CD4-positive, alpha-beta memory T cell (primary cell): ENCODE measurements around the gene UCHL3. TPM values are rescaled to one million over a fixed set of nuclear protein-coding genes. Genes with fewer than 3 reads are reported as not detected.

Experiments
- CTCF ChIA-PET: fragments of 350-600 bp; sonication (Branson Sonifier 250); formaldehyde crosslinking; loops from one replicate; lab custom pipeline; 2021; ENCODE audit warnings: inconsistent platforms; ENCODE audit not compliant: partially characterized antibody; lab: Charles Lee
- POLR2A ChIA-PET: fragments of 350-600 bp; sonication (Branson Sonifier 250); formaldehyde crosslinking; loops from one replicate; lab custom pipeline; 2021; ENCODE audit not compliant: partially characterized antibody; lab: Charles Lee
- DNase-seq, 5 donors: peaks; one replicate each; pipeline versions ENCODE4 v3.0.0 to v3.0.0-alpha.2; 2020 to 2022; ENCODE audit warnings: mixed read lengths in 1 of 5
- H3K27ac ChIP-seq: one replicate; pipeline ENCODE4 v1.7.0; 2013; ENCODE audit warnings: low read depth, low read length
- H3K27me3 ChIP-seq: 2 replicates; pipeline ENCODE4 v1.7.0; 2013; ENCODE audit warnings: mild to moderate bottlenecking, low read length, moderate library complexity; ENCODE audit not compliant: insufficient read depth
- H3K36me3 ChIP-seq: 2 replicates; pipeline ENCODE4 v1.7.0; 2013; ENCODE audit warnings: mild to moderate bottlenecking, low read length, moderate library complexity; ENCODE audit not compliant: insufficient read depth
- H3K4me1 ChIP-seq: 2 replicates; pipeline ENCODE4 v1.7.0; 2013; ENCODE audit warnings: mild to moderate bottlenecking, low read length, moderate library complexity; ENCODE audit not compliant: insufficient read depth
- H3K4me3 ChIP-seq, 2 donors: one replicate each; pipeline ENCODE4 v1.7.0; 2013; ENCODE audit warnings: low read length in 2 of 2, mild to moderate bottlenecking in 1 of 2
- H3K9me3 ChIP-seq, 2 donors: one replicate each; pipeline ENCODE4 v1.7.0; 2013; ENCODE audit warnings: low read length in 2 of 2, control low read depth in 1 of 2; ENCODE audit not compliant: control insufficient read depth in 1 of 2
- H3K27ac Mint-ChIP-seq, 7 donors: one replicate each; pipeline ENCODE4 v1.8.0; 2020 to 2021; ENCODE audit warnings: mixed read lengths in 7 of 7, mild to moderate bottlenecking in 6 of 7, inconsistent platforms in 3 of 7, moderate library complexity in 3 of 7
- H3K27me3 Mint-ChIP-seq, 2 donors: one replicate each; pipeline ENCODE4 v1.8.0; 2020 to 2021; ENCODE audit warnings: mixed read lengths in 2 of 2
- H3K36me3 Mint-ChIP-seq, 2 donors: one replicate each; pipeline ENCODE4 v1.8.0; 2020 to 2021; ENCODE audit warnings: mixed read lengths in 2 of 2, inconsistent platforms in 1 of 2, mild to moderate bottlenecking in 1 of 2
- H3K4me1 Mint-ChIP-seq, 4 donors: one replicate each; pipeline ENCODE4 v1.8.0; 2020 to 2021; ENCODE audit warnings: mixed read lengths in 4 of 4, mild to moderate bottlenecking in 1 of 4
- H3K4me3 Mint-ChIP-seq, 8 donors: one replicate each; pipeline ENCODE4 v1.8.0; 2020 to 2021; ENCODE audit warnings: mixed read lengths in 8 of 8, mild to moderate bottlenecking in 7 of 8, moderate library complexity in 6 of 8, inconsistent platforms in 3 of 8
- H3K9me3 Mint-ChIP-seq, 8 donors: one replicate each; pipeline ENCODE4 v1.8.0; 2020 to 2021; ENCODE audit warnings: mixed read lengths in 8 of 8, mild to moderate bottlenecking in 5 of 8, inconsistent platforms in 3 of 8, moderate library complexity in 1 of 8
- intact Hi-C: fragments of 100-400 bp; cut with micrococcal nuclease; formaldehyde crosslinking; loops from one replicate; pipeline ENCODE4 v1.15.1; 2023
- polyA plus RNA-seq, 2 donors: library from polyadenylated mRNA; unstranded; fragments of 300-500 nt; fragmentation: Illumina TruSeq; gene quantifications; one replicate each; pipeline ENCODE4 v1.2.3, GENCODE V29; 2021
- total RNA-seq, 2 experiments: library from RNA; stranded (reverse); gene quantifications; one replicate each; pipeline ENCODE4 v1.2.3, GENCODE V29; 2021

Gene UCHL3
- total and polyA plus RNA-seq, 4 experiments from 2014 or later, result 17.5 to 87.4 (median 33.7) TPM

DNA sequence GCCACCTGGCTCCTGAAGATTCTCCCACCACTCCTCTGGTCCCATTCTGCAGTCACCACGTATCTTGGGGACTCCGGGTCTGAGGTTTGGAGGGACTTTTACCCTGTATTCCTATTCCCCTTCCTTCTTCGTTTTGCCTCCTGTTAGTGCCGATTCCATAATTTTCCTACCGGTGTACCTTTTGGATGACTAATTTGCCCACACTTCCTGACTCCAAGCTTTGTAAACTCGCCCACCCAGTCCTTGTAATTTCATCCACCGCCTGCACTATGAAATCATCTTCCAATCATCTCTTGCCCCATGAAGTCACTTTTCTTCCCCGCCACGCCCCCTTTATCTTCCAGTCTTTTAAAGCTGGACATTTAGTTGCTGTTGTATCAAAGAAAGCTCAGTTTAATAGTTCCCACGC lies 572 bp downstream of the UCHL3 start:
- Mint-ChIP-seq H3K9me3 (peaks cover 0 to 3% (median 0%) of the 10 kb centered on the region in 8 donors), H3K4me1 (peaks cover 31 to 47% (median 43%) of the 10 kb centered on the region in 4 donors), H3K27ac (peak overlapping the region; percentile 94 to 99 (median 99)), H3K27me3 (no peaks in the 10 kb centered on the region), H3K4me3 (peak overlapping the region; percentile 93 to 98 (median 97)), H3K36me3 (peaks cover 20 to 24% of the 10 kb centered on the region in 2 donors)
- DNase-seq, result no peak
- ChIA-PET CTCF (interaction anchor here (0.6 to 2.4 kb wide), 5 partner anchors 18 to 223 kb away, joined by 3 to 10 read pairs (median 3); partner anchors contain the start of gene TBC1D4), POLR2A (interaction anchor here (1.0 to 2.2 kb wide), 6 partner anchors 13 to 1441 kb away, joined by 3 to 13 read pairs (median 4); partner anchors contain the start of genes CLN5, COMMD6 and LMO7)
- Histone ChIP-seq H3K4me3 (peak overlapping the region; percentile 73 to 78), H3K27me3 (no peaks in the 10 kb centered on the region), H3K36me3 (no peaks in the 10 kb centered on the region), H3K27ac (peak overlapping the region; percentile 83), H3K9me3 (no peaks in the 10 kb centered on the region), H3K4me1 (peaks cover 30% of the 10 kb centered on the region)
- intact Hi-C loops, result loop anchor here (10.0 kb wide), 1 partner anchor 215 kb away; no protein-coding TSS in a partner anchor

DNA sequence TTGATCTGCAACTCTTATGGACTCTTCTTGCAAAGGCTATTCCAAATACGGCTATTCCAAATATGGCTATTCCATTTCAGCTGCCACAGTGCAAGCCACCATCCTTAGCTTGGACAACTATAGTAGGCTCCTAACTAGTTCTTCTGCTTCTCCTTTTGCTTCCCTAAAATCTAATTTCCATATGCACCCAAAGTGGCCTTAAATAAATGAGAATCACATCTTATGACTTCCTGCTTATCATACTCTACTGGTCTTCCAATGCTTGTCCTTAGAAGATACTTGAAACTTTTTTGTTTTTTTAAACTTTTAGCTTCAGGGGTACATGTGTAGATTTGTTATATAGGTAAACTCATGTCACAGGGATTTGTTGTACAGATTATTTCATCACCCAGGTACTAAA lies 4.9 kb downstream of the UCHL3 start:
- no peak for DNase-seq
- POLR2A ChIA-PET, result interaction anchor here (1.4 to 1.5 kb wide), 2 partner anchors 17 to 228 kb away, joined by 4 to 5 read pairs; partner anchors contain the start of gene COMMD6
- Mint-ChIP-seq H3K27ac (peak overlapping the region in 2 of 7 donors; percentile 12 to 13), H3K9me3 (peaks cover 0 to under 1% (median 0%) of the 10 kb centered on the region in 8 donors), H3K4me3 (no peak overlapping the region), H3K27me3 (no peaks in the 10 kb centered on the region), H3K4me1 (peaks cover 38 to 64% (median 52%) of the 10 kb centered on the region in 4 donors), H3K36me3 (peaks cover 25 to 30% of the 10 kb centered on the region in 2 donors)
- Histone ChIP-seq H3K36me3 (no peaks in the 10 kb centered on the region), H3K9me3 (no peaks in the 10 kb centered on the region), H3K4me3 (no peak overlapping the region), H3K4me1 (peaks cover 37% of the 10 kb centered on the region), H3K27me3 (no peaks in the 10 kb centered on the region), H3K27ac (no peak overlapping the region)
- CTCF ChIA-PET, result interaction anchor here (1.1 kb wide), 1 partner anchor 182 kb away, joined by 3 read pairs; no protein-coding TSS in a partner anchor
- intact Hi-C loops, result loop anchor here (10.0 kb wide), 1 partner anchor 210 kb away; no protein-coding TSS in a partner anchor

DNA sequence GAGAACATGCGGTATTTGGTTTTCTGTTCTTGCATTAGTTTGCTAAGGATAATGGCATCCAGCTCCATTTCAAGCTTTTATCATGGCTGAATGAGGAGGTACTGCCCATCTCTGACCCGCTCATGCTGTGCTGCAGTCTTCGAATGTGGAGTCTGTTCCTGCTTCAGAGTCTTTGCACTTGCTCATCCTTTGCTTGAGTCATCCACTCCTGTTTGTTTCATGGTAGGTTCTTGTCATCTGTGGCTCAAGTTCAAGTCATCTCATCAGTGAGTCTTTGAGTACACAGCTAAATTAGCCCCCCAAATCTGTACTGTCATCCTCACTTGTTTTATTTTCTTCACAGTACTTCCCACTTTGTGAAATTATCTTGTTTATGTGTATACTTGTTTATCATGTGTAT lies 5.4 kb downstream of the UCHL3 start:
- peak overlapping the region in 1 of 8 donors; percentile 31 for H3K4me3 Mint-ChIP-seq
- ChIA-PET CTCF (interaction anchor here (1.1 kb wide), 1 partner anchor 183 kb away, joined by 3 read pairs; no protein-coding TSS in a partner anchor), POLR2A (interaction anchor here (1.4 to 1.5 kb wide), 2 partner anchors 18 to 228 kb away, joined by 4 to 5 read pairs; partner anchors contain the start of gene COMMD6)
- H3K4me1 ChIP-seq, result peaks cover 37% of the 10 kb centered on the region
- intact Hi-C loops, result loop anchor here (10.0 kb wide), 1 partner anchor 210 kb away; no protein-coding TSS in a partner anchor
- no peaks in the 10 kb centered on the region for H3K9me3 Mint-ChIP-seq
- no peak overlapping the region for H3K27ac ChIP-seq
- no peaks in the 10 kb centered on the region for H3K36me3 ChIP-seq
- H3K4me3 ChIP-seq, result no peak overlapping the region
- DNase-seq, result no peak
- H3K27ac Mint-ChIP-seq, result no peak overlapping the region
- peaks cover 25 to 29% of the 10 kb centered on the region in 2 donors for H3K36me3 Mint-ChIP-seq
- no peaks in the 10 kb centered on the region for H3K27me3 Mint-ChIP-seq
- H3K27me3 ChIP-seq, result no peaks in the 10 kb centered on the region
- H3K9me3 ChIP-seq, result no peaks in the 10 kb centered on the region
- peaks cover 39 to 64% (median 52%) of the 10 kb centered on the region in 4 donors for H3K4me1 Mint-ChIP-seq

DNA sequence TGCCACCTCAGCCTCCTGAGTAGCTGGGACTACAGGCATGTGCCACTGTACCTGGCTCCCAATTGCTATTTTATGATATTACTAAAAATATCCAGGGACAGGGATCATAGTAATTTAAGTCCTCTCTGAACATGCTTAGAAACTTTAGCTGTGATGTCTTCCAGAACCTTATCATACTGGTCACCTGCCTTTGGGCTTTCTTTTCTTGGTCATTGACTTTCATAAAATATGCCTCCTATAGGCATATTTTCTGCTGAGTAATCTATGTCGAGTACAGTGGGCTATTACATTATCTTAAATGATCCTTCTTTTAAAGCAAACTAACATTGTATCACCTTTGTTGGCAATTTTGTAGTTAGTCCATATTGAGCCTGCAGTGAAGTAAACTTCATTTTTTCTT lies 6.2 kb downstream of the UCHL3 start:
- no peak for DNase-seq
- no peaks in the 10 kb centered on the region for H3K9me3 ChIP-seq
- peaks cover 33 to 60% (median 48%) of the 10 kb centered on the region in 4 donors for H3K4me1 Mint-ChIP-seq
- POLR2A ChIA-PET, result interaction anchor here (1.4 kb wide), 1 partner anchor 229 kb away, joined by 4 read pairs; no protein-coding TSS in a partner anchor
- H3K4me3 ChIP-seq, result no peak overlapping the region
- H3K36me3 Mint-ChIP-seq, result peaks cover 25 to 29% of the 10 kb centered on the region in 2 donors
- H3K27me3 Mint-ChIP-seq, result no peaks in the 10 kb centered on the region
- no peak overlapping the region for H3K27ac Mint-ChIP-seq
- CTCF ChIA-PET, result interaction anchor here (1.1 kb wide), 1 partner anchor 8 kb away, joined by 3 read pairs; no protein-coding TSS in a partner anchor
- no peaks in the 10 kb centered on the region for H3K27me3 ChIP-seq
- H3K4me3 Mint-ChIP-seq, result no peak overlapping the region
- no peak overlapping the region for H3K27ac ChIP-seq
- H3K36me3 ChIP-seq, result no peaks in the 10 kb centered on the region
- H3K4me1 ChIP-seq, result peaks cover 29% of the 10 kb centered on the region
- no peaks in the 10 kb centered on the region for H3K9me3 Mint-ChIP-seq
- intact Hi-C loops, result loop anchor here (10.0 kb wide), 1 partner anchor 209 kb away; no protein-coding TSS in a partner anchor

DNA sequence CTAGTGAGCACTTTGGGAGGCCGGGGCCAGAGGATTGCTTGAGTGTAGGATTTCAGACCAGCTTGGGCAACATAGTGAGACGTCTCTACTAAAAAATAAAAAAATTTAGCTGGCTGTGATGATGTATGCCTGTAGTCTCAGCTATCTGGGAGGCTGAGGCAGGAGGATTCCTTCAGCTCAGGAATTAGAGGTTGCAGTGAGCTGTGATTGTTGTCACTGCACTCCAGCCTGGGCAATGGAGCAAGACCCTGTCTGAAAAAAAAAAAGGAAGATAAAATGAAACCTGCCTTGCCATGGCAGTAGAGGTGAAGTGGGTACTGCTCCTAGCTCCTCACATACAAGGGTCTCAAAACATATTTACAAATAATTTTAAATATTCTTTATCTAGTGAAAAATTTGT lies 7.4 kb downstream of the UCHL3 start:
- no peaks in the 10 kb centered on the region for H3K36me3 ChIP-seq
- intact Hi-C loops, result loop anchor here (10.0 kb wide), 1 partner anchor 208 kb away; no protein-coding TSS in a partner anchor
- H3K27ac Mint-ChIP-seq, result peak overlapping the region in 1 of 7 donors; percentile 53
- H3K36me3 Mint-ChIP-seq, result peaks cover 25 to 31% of the 10 kb centered on the region in 2 donors
- no peak overlapping the region for H3K27ac ChIP-seq
- H3K9me3 ChIP-seq, result no peaks in the 10 kb centered on the region
- no peak overlapping the region for H3K4me3 Mint-ChIP-seq
- no peaks in the 10 kb centered on the region for H3K9me3 Mint-ChIP-seq
- H3K4me3 ChIP-seq, result no peak overlapping the region
- peaks cover 18% of the 10 kb centered on the region for H3K4me1 ChIP-seq
- CTCF ChIA-PET, result no interaction called here
- H3K4me1 Mint-ChIP-seq, result peaks cover 29 to 52% (median 39%) of the 10 kb centered on the region in 4 donors
- POLR2A ChIA-PET, result no interaction called here
- H3K27me3 Mint-ChIP-seq, result no peaks in the 10 kb centered on the region
- DNase-seq, result no peak
- H3K27me3 ChIP-seq, result no peaks in the 10 kb centered on the region

DNA sequence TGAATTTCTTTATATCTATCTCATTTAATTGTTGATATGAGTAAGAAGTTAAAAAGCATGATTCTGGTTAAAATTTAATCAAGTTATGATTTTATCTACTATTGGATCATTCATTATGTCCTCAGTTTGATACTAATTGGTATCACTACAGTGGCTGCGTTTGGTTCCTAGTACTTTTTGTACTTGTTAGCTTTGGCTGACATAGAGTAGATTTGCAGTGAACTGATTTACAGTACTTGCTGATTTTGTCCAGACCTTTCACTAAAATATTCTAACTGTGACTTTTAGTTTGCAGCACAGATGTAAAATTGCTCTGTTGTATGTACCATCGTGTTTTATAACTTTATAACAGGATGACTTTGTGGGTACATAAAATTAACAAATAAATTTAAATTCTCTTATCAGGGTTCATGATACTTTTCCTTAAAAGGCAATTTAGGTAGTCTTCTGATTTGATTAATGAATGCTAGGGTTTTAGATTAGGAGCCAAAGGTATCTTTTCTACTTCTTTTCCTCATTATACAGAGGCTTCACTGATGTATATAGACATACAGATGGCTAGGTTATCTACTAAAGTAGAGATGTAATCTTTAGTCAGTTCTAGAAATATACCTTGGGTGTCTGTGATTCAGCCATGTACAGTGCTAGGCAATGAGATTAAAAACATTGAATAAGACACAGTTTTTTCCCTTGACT lies 8.7 kb downstream of the UCHL3 start:
- ChIA-PET CTCF (interaction anchor here (0.7 kb wide), 1 partner anchor 19 kb away, joined by 3 read pairs; no protein-coding TSS in a partner anchor), POLR2A (no interaction called here)
- no peaks in the 10 kb centered on the region for H3K36me3 ChIP-seq
- peaks cover 26 to 48% (median 33%) of the 10 kb centered on the region in 4 donors for H3K4me1 Mint-ChIP-seq
- H3K4me1 ChIP-seq, result peaks cover 13% of the 10 kb centered on the region
- peaks cover 22 to 30% of the 10 kb centered on the region in 2 donors for H3K36me3 Mint-ChIP-seq
- no peaks in the 10 kb centered on the region for H3K27me3 ChIP-seq
- no peak for DNase-seq
- H3K27ac Mint-ChIP-seq, result peak overlapping the region in 1 of 7 donors; percentile 70
- H3K9me3 Mint-ChIP-seq, result no peaks in the 10 kb centered on the region
- no peaks in the 10 kb centered on the region for H3K9me3 ChIP-seq
- no peak overlapping the region for H3K27ac ChIP-seq
- no peak overlapping the region for H3K4me3 ChIP-seq
- H3K27me3 Mint-ChIP-seq, result no peaks in the 10 kb centered on the region
- intact Hi-C loops, result loop anchor here (10.0 kb wide), 1 partner anchor 207 kb away; no protein-coding TSS in a partner anchor
- H3K4me3 Mint-ChIP-seq, result peak overlapping the region in 3 of 8 donors; percentile 28 to 64 (median 28)

DNA sequence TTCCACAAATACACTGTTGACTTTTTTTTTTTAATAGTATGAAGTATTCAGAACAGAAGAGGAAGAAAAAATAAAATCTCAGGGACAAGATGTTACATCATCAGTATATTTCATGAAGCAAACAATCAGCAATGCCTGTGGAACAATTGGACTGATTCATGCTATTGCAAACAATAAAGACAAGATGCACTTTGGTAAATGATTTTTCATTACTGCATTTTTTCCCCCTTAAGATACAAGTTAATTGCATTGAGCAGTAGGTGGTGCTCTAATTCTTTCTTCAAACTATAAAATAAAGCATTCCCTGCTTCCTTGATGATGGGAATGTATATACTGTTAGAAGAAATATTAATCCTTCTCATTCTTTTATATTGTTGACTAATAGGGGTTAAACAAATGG lies 17.1 kb downstream of the UCHL3 start:
- H3K36me3 ChIP-seq, result peaks cover 19% of the 10 kb centered on the region
- ChIA-PET CTCF (no interaction called here), POLR2A (no interaction called here)
- Mint-ChIP-seq H3K4me1 (peaks cover 0 to 5% (median 4%) of the 10 kb centered on the region in 4 donors), H3K27ac (no peak overlapping the region), H3K27me3 (no peaks in the 10 kb centered on the region), H3K36me3 (peaks cover 44 to 53% of the 10 kb centered on the region in 2 donors), H3K4me3 (no peak overlapping the region), H3K9me3 (no peaks in the 10 kb centered on the region)
- H3K27ac ChIP-seq, result no peak overlapping the region
- H3K4me1 ChIP-seq, result no peaks in the 10 kb centered on the region
- H3K27me3 ChIP-seq, result no peaks in the 10 kb centered on the region
- intact Hi-C loops, result no loop called here
- DNase-seq, result no peak
- no peak overlapping the region for H3K4me3 ChIP-seq
- no peaks in the 10 kb centered on the region for H3K9me3 ChIP-seq
